Activated gamma-delta T cell treated with Interleukin-2 at 50 U/mL for 16 hours (primary cell): ENCODE measurements around the gene CCDC12.

ENCODE experiments used
- DNase-seq: peaks from one replicate; pipeline ENCODE4 v3.0.0-alpha.2; 2020

Gene CCDC12

GRCh38 chr3:46976326-46977190 is at the start of gene CCDC12:
TSS of gene CCDC12 (minus strand) at chr3:46976745. CDS start at chr3:46976732, 13 bp downstream.
- DNase-seq = peak; percentile 91

- DNase-seq = no peak
Measured at GRCh38 chr3:47024932-47025331, 48.4 kb upstream of the CCDC12 start.

- no peak for DNase-seq
Measured at GRCh38 chr3:47022641-47023071, 46.1 kb upstream of the CCDC12 start.

- no peak for DNase-seq
Measured at GRCh38 chr3:47020311-47020710, 43.8 kb upstream of the CCDC12 start.

- no peak for DNase-seq
Measured at GRCh38 chr3:47019201-47019600, 42.7 kb upstream of the CCDC12 start.

GRCh38 chr3:47018269-47018611 is 41.7 kb upstream of the CCDC12 start:
- DNase-seq = no peak

- DNase-seq = no peak
Measured at GRCh38 chr3:47017504-47018268, 41.1 kb upstream of the CCDC12 start.

- peak; percentile 51 for DNase-seq
Measured at GRCh38 chr3:47016934-47017435, 40.4 kb upstream of the CCDC12 start.

GRCh38 chr3:47016086-47016933 is 39.8 kb upstream of the CCDC12 start:
- no peak for DNase-seq

GRCh38 chr3:47015151-47015550 is 38.6 kb upstream of the CCDC12 start:
- no peak for DNase-seq

GRCh38 chr3:47014036-47014435 is 37.5 kb upstream of the CCDC12 start:
- DNase-seq = no peak

GRCh38 chr3:47013231-47013630 is 36.7 kb upstream of the CCDC12 start:
- DNase-seq = no peak

GRCh38 chr3:47012342-47013230 is 36.0 kb upstream of the CCDC12 start:
- DNase-seq = no peak

- no peak for DNase-seq
Measured at GRCh38 chr3:47011371-47011770, 34.8 kb upstream of the CCDC12 start.

- DNase-seq = no peak
Measured at GRCh38 chr3:47010910-47011309, 34.4 kb upstream of the CCDC12 start.

GRCh38 chr3:47010111-47010712 is 33.7 kb upstream of the CCDC12 start:
- DNase-seq = no peak

GRCh38 chr3:47009225-47010110 is 32.9 kb upstream of the CCDC12 start:
- DNase-seq = peak; percentile 74

- DNase-seq = no peak
Measured at GRCh38 chr3:47008851-47009224, 32.3 kb upstream of the CCDC12 start.

- DNase-seq = no peak
Measured at GRCh38 chr3:47008234-47008796, 31.8 kb upstream of the CCDC12 start.
